Epithelial cell of esophagus (primary cell): Measurements from ENCODE around the gene SHROOM1.

ENCODE experiments used
- DNase-seq: peaks from one replicate; pipeline ENCODE4 v3.0.0; 2010; ENCODE audit warnings: low read depth
- H3K4me3 ChIP-seq: 2 replicates; pipeline ENCODE4 v1.5.1; 2011; ENCODE audit warnings: mild to moderate bottlenecking, low read length, control low read depth
- TF ChIP-seq, protein P1 (sequence below): IDR thresholded peaks from 2 replicates; pipeline ENCODE4 v1.5.1; 2011; ENCODE audit warnings: low read depth, mild to moderate bottlenecking, low read length, control low read depth, inconsistent platforms; ENCODE audit not compliant: insufficient read depth; ENCODE audit errors: missing control alignments

The SHROOM1 gene

GRCh38 chr5:132853323-132853722 lies 22.9 kb upstream of the SHROOM1 start:
- TF ChIP-seq, protein P1, sequence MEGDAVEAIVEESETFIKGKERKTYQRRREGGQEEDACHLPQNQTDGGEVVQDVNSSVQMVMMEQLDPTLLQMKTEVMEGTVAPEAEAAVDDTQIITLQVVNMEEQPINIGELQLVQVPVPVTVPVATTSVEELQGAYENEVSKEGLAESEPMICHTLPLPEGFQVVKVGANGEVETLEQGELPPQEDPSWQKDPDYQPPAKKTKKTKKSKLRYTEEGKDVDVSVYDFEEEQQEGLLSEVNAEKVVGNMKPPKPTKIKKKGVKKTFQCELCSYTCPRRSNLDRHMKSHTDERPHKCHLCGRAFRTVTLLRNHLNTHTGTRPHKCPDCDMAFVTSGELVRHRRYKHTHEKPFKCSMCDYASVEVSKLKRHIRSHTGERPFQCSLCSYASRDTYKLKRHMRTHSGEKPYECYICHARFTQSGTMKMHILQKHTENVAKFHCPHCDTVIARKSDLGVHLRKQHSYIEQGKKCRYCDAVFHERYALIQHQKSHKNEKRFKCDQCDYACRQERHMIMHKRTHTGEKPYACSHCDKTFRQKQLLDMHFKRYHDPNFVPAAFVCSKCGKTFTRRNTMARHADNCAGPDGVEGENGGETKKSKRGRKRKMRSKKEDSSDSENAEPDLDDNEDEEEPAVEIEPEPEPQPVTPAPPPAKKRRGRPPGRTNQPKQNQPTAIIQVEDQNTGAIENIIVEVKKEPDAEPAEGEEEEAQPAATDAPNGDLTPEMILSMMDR: no peak
- DNase-seq: no peak
- no peak overlapping the region for H3K4me3 ChIP-seq

- TF ChIP-seq, protein P1: no peak
- no peak for DNase-seq
- H3K4me3 ChIP-seq: no peak overlapping the region
These were observed 19.6 kb upstream of the SHROOM1 start for GRCh38 chr5:132850066-132850465.

DNA sequence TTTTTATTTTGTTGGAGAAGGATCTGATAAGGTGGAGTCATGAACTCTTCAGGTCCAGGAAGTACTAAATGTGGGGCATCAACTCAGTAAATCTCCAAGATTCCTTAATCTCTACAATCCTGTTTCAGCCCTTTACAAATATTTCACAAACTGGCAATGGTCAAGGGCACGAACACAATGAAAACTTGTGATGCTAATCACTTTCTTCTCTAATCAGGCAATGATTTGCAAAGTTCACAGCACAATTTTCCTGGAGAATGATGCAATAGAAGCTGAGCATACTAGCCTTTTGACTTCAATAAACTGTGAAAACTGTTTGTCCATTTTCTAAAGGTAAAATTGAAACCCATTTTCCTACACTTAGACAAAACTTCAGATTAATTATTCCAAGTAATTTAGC lies 18.9 kb upstream of the SHROOM1 start:
- TF ChIP-seq, protein P1: no peak
- H3K4me3 ChIP-seq: no peak overlapping the region
- DNase-seq: no peak

DNA sequence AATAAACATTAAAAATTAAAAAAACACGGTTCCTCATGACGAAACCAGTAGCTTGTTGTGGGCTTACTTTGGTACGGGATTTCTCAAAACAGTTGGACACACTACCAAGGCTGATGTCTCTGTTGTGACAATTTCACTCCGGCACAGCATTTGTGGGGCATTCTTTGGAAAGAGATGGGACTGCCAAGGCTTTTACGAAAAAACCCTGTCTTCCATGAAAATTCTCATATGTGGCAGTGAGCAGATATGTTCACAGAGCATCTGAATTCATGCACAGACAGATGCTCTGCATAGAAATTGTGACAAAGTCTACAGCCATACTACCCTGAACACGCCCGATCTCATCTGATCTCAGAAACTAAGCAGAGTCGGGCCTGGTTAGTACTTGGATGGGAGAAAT lies 17.8 kb upstream of the SHROOM1 start:
- no peak for DNase-seq
- no peak overlapping the region for H3K4me3 ChIP-seq
- TF ChIP-seq, protein P1: no peak

DNA sequence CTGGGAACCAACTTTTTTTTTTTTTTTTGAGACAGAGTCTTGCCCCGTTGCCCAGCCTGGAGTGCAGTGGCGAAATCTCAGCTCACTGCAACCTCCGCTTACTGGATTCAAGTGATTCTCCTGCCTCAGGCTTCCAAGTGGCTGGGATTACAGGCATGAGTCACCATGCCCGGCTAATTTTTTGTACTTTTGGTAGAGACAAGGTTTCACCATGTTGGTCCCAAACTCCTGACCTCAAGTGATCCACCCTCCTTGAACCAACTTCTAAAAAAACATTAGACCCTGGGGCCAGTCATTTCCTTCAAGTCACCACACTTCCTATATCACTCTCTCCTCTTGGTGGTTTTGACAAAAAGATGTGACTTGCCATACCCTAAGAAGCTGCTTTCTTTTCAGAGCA lies 10.9 kb upstream of the SHROOM1 start:
- TF ChIP-seq, protein P1: no peak
- DNase-seq: peak; percentile 79
- no peak overlapping the region for H3K4me3 ChIP-seq

DNA sequence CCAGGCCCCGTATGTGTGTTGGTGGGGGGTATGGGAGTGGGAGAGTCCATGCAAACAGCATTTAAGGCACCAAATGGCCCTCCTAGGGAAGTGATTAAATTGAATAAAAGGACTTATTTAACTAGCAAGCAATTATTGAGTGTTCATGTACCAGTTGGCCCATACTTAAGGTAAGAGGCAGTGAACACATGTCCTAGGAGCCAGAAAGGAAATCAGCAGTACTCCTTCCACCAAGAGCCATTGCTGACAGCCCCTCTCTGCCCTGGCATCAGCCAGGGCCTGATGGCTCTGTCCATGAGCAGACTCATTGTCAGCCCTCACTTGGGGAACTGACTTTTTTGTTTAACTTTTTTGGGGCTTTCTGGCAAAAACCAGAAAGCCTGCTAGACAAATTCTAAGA lies 10.4 kb upstream of the SHROOM1 start:
- TF ChIP-seq, protein P1: no peak
- DNase-seq: no peak
- H3K4me3 ChIP-seq: no peak overlapping the region

- TF ChIP-seq, protein P1: no peak
- DNase-seq: no peak
- no peak overlapping the region for H3K4me3 ChIP-seq
These were observed 9.9 kb upstream of the SHROOM1 start for GRCh38 chr5:132840313-132840712.
